Measurements from ENCODE around the gene L1TD1. TPM values are rescaled to one million over a fixed set of nuclear protein-coding genes. Genes with fewer than 3 reads are reported as not detected.

Gene L1TD1
- total RNA-seq, 1 experiment from 2014 or later: 0.18 TPM

DNA sequence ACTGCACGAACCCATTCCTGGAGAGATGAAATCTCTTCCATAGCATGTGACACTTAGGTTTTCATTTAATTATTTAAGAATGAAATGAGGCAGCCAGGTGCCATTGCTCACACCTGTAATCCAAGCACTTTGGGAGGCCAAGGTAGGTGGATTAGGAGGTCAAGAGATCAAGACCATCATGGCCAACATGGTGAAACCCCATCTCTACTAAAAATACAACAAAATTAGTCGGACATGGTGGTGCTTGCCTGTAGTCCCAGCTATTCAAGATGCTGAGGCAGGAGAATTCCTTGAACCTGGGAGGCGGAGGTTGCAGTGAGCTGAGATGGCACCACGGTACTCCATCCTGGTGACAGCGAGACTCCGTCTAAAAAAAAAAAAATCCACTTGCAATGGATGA lies 17.8 kb downstream of the L1TD1 start:
- BruUV-seq (replicated peaks): no TSS peak
- Histone ChIP-seq H3K4me1 (ENCODE audit: control insufficient read depth, insufficient read depth, low read length) (no peaks in the 10 kb centered on the region), H3K9me3 (ENCODE audit: control insufficient read depth, insufficient read depth, low read depth, low read length) (peaks cover 8% of the 10 kb centered on the region), H3K36me3 (ENCODE audit: control insufficient read depth, insufficient read depth, low read length) (no peaks in the 10 kb centered on the region), H3K4me3 (ENCODE audit: low read depth in 2 of 2, low read length in 2 of 2) (no peak overlapping the region), H3K27ac (ENCODE audit: low read length) (no peak overlapping the region), H3K27me3 (ENCODE audit: control insufficient read depth, insufficient read depth, low read length) (no peaks in the 10 kb centered on the region)
- intact Hi-C loops (cut with micrococcal nuclease; ENCODE audit: unreplicated experiment): no loop called here
- DNase-seq (ENCODE audit: low read depth, low spot score): no peak
- ATAC-seq: no peak
- ChIA-PET CTCF (interaction anchor here (0.6 kb wide), 1 partner anchor 208 kb away, joined by 6 read pairs; no protein-coding TSS in a partner anchor), POLR2A (no interaction called here)
- TF ChIP-seq REST (IDR thresholded peaks at IDR 0.05; ENCODE audit: insufficient read depth in 1 of 2, low read depth in 2 of 2, low read length in 1 of 2): no peak
- no peak for TF ChIP-seq POLR2AphosphoS5 (IDR thresholded peaks at IDR 0.05; ENCODE audit: low read depth, low read length)
- no peak for TF ChIP-seq CTCF (IDR thresholded peaks at IDR 0.05)
- TF ChIP-seq SIN3A (IDR thresholded peaks at IDR 0.05; ENCODE audit: borderline replicate concordance, insufficient read depth, low read depth, low read length): no peak
- TF ChIP-seq TCF7L2 (IDR thresholded peaks at IDR 0.05; ENCODE audit: low read depth, low read length): no peak
- in situ Hi-C loops (cut with HindIII; ENCODE audit: low pct_unique_long_range_greater_than_20kb, low sequenced_read_pairs): no loop called here

DNA sequence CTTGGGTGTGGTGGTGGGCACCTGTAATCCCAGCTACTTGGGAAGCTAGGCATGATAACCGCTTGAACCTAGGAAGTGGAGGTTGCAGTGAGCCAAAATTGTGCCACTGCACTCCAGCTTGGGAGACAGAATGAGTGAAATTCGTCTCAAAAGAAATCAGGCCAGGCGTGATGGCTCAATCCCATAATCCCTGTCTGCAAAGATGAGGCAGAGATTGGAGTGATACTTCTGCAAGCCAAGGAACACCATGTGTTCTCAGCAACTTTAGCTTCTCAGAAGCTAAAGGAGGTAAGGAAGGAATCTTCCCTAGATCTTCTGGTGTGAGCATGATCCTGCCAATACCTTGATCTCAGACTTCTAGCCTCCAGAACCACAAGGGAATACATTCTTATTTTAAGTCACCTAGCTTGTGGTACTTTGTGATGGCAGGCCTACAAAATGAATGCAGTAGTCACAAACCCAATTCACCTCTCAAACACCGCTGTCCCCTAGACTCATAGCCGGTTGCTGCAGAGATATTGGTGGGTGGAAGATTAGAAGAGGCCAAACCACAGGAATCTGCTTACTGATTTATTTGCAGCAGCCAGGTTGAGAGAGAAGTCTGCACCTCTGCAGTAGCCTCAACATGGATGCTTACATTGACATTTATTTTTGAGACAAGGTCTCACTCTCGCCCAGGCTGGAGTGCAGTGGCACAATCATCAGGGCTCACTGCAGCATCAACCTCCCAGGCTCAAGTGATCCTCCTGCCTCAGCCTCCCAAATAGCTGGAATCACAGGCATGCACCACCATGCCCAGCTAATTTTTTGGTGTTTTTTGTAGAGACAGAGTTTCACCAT lies 18.6 kb downstream of the L1TD1 start:
- no peak overlapping the region for H3K4me3 ChIP-seq (ENCODE audit: low read depth in 2 of 2, low read length in 2 of 2)
- intact Hi-C loops (cut with micrococcal nuclease; ENCODE audit: unreplicated experiment): no loop called here
- H3K9me3 ChIP-seq (ENCODE audit: control insufficient read depth, insufficient read depth, low read depth, low read length): peaks cover 8% of the 10 kb centered on the region
- ChIA-PET POLR2A (no interaction called here), CTCF (no interaction called here)
- TF ChIP-seq CTCF (IDR thresholded peaks at IDR 0.05): no peak
- TF ChIP-seq SIN3A (IDR thresholded peaks at IDR 0.05; ENCODE audit: borderline replicate concordance, insufficient read depth, low read depth, low read length): no peak
- no peak for TF ChIP-seq REST (IDR thresholded peaks at IDR 0.05; ENCODE audit: insufficient read depth in 1 of 2, low read depth in 2 of 2, low read length in 1 of 2)
- TF ChIP-seq TCF7L2 (IDR thresholded peaks at IDR 0.05; ENCODE audit: low read depth, low read length): no peak
- no peak for TF ChIP-seq POLR2AphosphoS5 (IDR thresholded peaks at IDR 0.05; ENCODE audit: low read depth, low read length)
- no peaks in the 10 kb centered on the region for H3K36me3 ChIP-seq (ENCODE audit: control insufficient read depth, insufficient read depth, low read length)
- no peaks in the 10 kb centered on the region for H3K4me1 ChIP-seq (ENCODE audit: control insufficient read depth, insufficient read depth, low read length)
- no peak for ATAC-seq
- BruUV-seq (replicated peaks): no TSS peak
- in situ Hi-C loops (cut with HindIII; ENCODE audit: low pct_unique_long_range_greater_than_20kb, low sequenced_read_pairs): no loop called here
- H3K27ac ChIP-seq (ENCODE audit: low read length): no peak overlapping the region
- DNase-seq (ENCODE audit: low read depth, low spot score): no peak
- H3K27me3 ChIP-seq (ENCODE audit: control insufficient read depth, insufficient read depth, low read length): no peaks in the 10 kb centered on the region

Data from Panc1 (cell line).